GM12891 (cell line): ENCODE results near the gene ZSWIM6.
"Not testable (repeated sequence)": the region's sequence is repeated elsewhere in the genome, so short reads cannot be mapped to it uniquely, and the experiment has no call there.

Experiments used
- DNase-seq: peaks from one replicate; pipeline ENCODE4 v3.0.0; 2011; ENCODE audit warnings: low spot score; ENCODE audit not compliant: insufficient read length
- FAIRE-seq: peaks from 2 replicates; lab custom pipeline; 2011; peaks lifted over from hg19 to GRCh38; lab: Jason Lieb, UNC
- PAX5 ChIP-seq: IDR thresholded peaks from 2 replicates; pipeline ENCODE4 v1.6.1; 2011; ENCODE audit warnings: low read length, moderate library complexity, mild to moderate bottlenecking; ENCODE audit not compliant: insufficient read depth, severe bottlenecking
- POLR2A ChIP-seq: IDR thresholded peaks from 2 replicates; pipeline ENCODE4 v1.6.1; 2011; ENCODE audit warnings: low read depth, low read length, control low read depth
- POLR2AphosphoS5 ChIP-seq: IDR thresholded peaks from 2 replicates; pipeline ENCODE4 v1.6.1; 2011; ENCODE audit warnings: low read depth, low read length, control low read depth
- POU2F2 ChIP-seq: IDR thresholded peaks from 2 replicates; pipeline ENCODE4 v1.6.1; 2011; ENCODE audit warnings: low read depth, mild to moderate bottlenecking, control low read depth, low read length, moderate library complexity
- SPI1 ChIP-seq: IDR thresholded peaks from 2 replicates; pipeline ENCODE4 v1.6.1; 2011; ENCODE audit warnings: low read depth, low read length, control low read depth
- TAF1 ChIP-seq: IDR thresholded peaks from 2 replicates; pipeline ENCODE4 v1.6.1; 2011; ENCODE audit warnings: low read depth, low read length, control low read depth

ZSWIM6 gene

DNA sequence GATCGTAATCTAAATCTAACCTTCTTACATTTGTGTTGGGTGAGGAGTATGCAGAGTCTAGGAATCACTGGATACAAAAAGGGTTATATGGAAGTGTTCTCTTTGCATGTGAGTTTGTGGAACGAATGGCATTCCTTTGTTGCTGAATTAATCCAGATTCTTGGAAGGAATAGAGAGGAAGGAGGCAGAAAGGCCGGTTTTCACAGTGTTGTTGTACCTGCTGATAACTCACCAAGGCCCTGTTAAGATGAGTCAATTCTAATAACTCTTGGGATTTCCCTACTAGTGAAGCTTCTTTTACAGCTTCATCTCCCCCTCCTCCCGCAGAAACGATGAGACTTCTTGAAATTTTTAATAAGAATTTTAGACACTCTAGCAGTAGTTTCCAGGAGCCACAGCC, 84.0 kb downstream of the ZSWIM6 start:
- FAIRE-seq (peak; percentile 54), DNase-seq (no peak)
- no peak for TF ChIP-seq POLR2A
- TF ChIP-seq TAF1, result no peak
- no peak for TF ChIP-seq POU2F2
- TF ChIP-seq POLR2AphosphoS5, result no peak
- no peak for TF ChIP-seq SPI1
- TF ChIP-seq PAX5, result no peak

- FAIRE-seq (no peak), DNase-seq (no peak)
- TF ChIP-seq POLR2A (no peak), POU2F2 (no peak), SPI1 (no peak), TAF1 (no peak), PAX5 (no peak)
Measured at GRCh38 chr5:61416420-61416819, 84.4 kb downstream of the ZSWIM6 start.

- TF ChIP-seq POLR2AphosphoS5, result no peak
- no peak for TF ChIP-seq SPI1
- TF ChIP-seq POLR2A, result no peak
- TF ChIP-seq POU2F2, result no peak
- no peak for TF ChIP-seq TAF1
- TF ChIP-seq PAX5, result no peak
- FAIRE-seq, result no peak
- DNase-seq, result no peak
Measured at GRCh38 chr5:61417340-61417739, 85.3 kb downstream of the ZSWIM6 start.

GRCh38 chr5:61417851-61418250, 85.8 kb downstream of the ZSWIM6 start:
- TF ChIP-seq SPI1, result no peak
- DNase-seq (no peak), FAIRE-seq (no peak)

- TF ChIP-seq TAF1, result no peak
- TF ChIP-seq PAX5, result no peak
- no peak for TF ChIP-seq POLR2A
- no peak for TF ChIP-seq POU2F2
- TF ChIP-seq SPI1, result no peak
- TF ChIP-seq POLR2AphosphoS5, result no peak
- FAIRE-seq, result no peak
- no peak for DNase-seq
Measured at GRCh38 chr5:61419106-61419505, 87.0 kb downstream of the ZSWIM6 start.

DNA sequence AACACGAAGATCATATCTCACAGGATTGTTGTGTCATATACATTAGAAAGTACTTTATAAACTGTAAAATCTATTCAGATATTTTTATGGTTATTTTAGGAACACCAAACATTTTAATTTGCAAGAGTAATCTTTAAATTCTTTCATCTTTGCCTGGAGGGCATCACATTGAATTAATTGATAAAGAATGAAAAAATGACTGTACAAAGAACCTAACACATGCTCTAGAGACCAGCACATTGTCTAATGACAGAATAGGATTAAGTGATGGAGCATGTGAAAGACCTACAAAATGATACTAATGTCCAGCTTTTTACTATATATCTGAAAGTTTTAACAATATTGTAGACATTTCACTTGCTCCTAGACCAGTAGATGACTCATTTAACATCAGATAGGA, 88.0 kb downstream of the ZSWIM6 start:
- no peak for FAIRE-seq
- TF ChIP-seq PAX5 (no peak), POLR2A (no peak), TAF1 (no peak)

DNA sequence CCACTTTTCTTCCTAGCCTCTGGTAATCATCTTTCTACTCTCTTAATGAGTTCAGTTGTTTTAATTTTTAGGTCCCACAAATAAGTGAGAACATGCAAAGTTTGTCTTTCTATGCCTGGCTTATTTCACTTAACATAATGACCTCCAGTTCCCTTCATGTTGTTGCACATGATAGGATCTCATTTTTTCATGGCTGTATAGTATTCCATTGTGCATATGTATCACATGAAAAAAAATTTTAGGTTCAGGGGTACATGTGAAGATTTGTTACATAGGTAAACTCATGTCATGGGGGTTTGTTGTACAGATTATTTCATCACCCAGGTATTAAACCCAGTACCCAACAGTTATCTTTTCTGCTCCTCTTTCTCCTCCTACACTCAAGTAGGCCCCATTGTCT, 89.2 kb downstream of the ZSWIM6 start:
- not testable (repeated sequence) for DNase-seq, FAIRE-seq

More for the DNA sequence above, 88.0 kb downstream of the ZSWIM6 start:
- DNase-seq, result no peak

DNA sequence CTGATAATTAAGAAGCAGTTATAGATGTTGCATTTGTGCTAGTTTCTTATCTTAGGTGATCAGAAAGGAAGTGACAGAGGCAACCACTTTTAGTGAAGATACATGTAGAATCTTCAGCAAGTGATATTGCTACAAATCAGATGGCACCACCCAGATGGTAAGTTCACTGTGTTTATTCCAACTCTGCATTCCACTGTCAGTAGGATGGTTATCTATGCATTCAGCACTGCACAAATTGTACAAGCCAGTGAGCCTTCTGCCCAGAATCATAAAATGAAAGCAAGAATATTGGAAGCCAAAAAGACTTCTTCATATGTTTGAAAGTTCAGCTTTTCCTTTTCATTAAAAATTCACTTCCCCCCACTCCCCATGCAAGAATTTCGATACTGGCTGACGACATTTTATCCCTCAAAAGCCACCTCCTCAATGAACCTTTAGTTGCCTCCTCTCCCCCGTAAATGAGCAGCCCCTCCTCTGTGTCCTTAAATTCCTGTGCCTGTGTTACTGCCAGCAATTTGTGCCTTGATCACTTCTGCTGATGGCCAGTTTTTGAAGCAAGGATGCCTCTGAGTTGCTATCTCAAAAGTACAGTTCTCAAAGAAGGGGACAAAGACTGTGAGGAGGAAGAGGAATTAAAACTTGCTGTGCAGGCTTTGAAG, 91.6 kb downstream of the ZSWIM6 start:
- TF ChIP-seq TAF1 (no peak), POLR2AphosphoS5 (no peak), POLR2A (no peak), POU2F2 (no peak), PAX5 (no peak), SPI1 (no peak)
- no peak for DNase-seq
- no peak for FAIRE-seq

GRCh38 chr5:61425918-61426317, 93.9 kb downstream of the ZSWIM6 start:
- no peak for DNase-seq
- no peak for FAIRE-seq

GRCh38 chr5:61429906-61430305, 97.8 kb downstream of the ZSWIM6 start:
- DNase-seq, result no peak
- FAIRE-seq, result no peak
- no peak for TF ChIP-seq POLR2AphosphoS5
- no peak for TF ChIP-seq PAX5
- no peak for TF ChIP-seq POU2F2
- no peak for TF ChIP-seq TAF1
- no peak for TF ChIP-seq POLR2A
- no peak for TF ChIP-seq SPI1

More at GRCh38 chr5:61425918-61426317, 93.9 kb downstream of the ZSWIM6 start:
- TF ChIP-seq SPI1, result no peak
- no peak for TF ChIP-seq POLR2A
- no peak for TF ChIP-seq PAX5
- TF ChIP-seq POLR2AphosphoS5, result no peak
- no peak for TF ChIP-seq POU2F2
- no peak for TF ChIP-seq TAF1

GRCh38 chr5:61431923-61432620, 100.0 kb downstream of the ZSWIM6 start:
- TF ChIP-seq POLR2A (no peak), PAX5 (no peak), POLR2AphosphoS5 (no peak), TAF1 (no peak), SPI1 (no peak), POU2F2 (no peak)
- DNase-seq (no peak), FAIRE-seq (no peak)
